ENCODE results near the gene TOGARAM2. TPM values are rescaled to one million over a fixed set of nuclear protein-coding genes. Genes with fewer than 3 reads are reported as not detected.

The TOGARAM2 gene
- total and polyA plus RNA-seq, 2 of the 8 experiments (the other 6 are each of a cell fraction or from before 2014, with no cell fraction given), result 0.42 to 1.4 TPM

DNA sequence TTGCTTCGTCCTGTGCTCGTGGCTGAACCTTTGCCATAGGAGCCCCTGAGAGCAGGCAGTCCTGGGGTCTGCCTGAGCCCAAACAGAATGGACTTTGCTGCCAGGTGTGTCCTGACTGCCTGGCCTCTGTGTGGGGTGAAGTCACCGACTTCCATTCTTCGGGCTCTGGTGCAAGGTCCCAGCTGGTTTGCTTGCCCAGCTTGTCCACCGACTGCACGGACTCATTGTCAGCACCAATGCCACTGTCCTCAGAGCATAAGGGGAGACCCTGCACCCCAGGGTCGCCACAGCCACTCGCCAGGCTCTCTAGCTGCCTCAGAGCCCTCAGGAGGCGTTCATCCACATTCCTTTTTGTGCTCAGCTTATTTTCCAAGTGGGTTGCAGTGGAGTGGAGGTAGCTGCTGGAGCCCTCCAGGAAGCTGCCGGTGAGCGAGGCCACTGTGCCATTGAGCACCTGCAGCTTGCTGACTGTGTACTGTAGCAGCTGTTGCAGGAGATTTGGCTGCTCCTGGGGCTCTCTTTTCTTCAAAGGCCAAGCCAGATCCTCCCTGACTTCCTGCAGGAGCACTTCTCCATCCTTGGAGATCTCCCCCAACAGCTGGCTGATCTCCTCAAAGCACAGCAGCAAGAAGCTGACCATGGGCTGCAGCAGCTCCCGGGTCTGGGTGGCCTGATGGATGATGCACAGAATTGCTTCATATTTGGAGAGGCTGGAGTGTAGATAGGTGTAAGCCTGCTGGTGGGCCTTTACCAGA is 92.0 kb downstream of the TOGARAM2 start:
- DNase-seq (ENCODE audit: low read depth in 1 of 2, low spot score in 2 of 2) (peak in 1 of 2 experiments; percentile 34), FAIRE-seq (no peak)
- H3K79me2 ChIP-seq (ENCODE audit: control insufficient read depth in 1 of 2, insufficient read depth in 2 of 2, low read length in 2 of 2), result no peaks in the 10 kb centered on the region
- H3K18ac ChIP-seq (ENCODE audit: extremely low read depth, low read length), result no peak overlapping the region
- H3K9ac ChIP-seq (replicated peaks in 1 of 4; ENCODE audit: extremely low read depth in 1 of 4, low read depth in 3 of 4, low read length in 3 of 4), result no peak overlapping the region
- no peaks in the 10 kb centered on the region for H3K36me3 ChIP-seq (ENCODE audit: control insufficient read depth in 2 of 4, insufficient read depth in 4 of 4, low read length in 3 of 4)
- H3K23ac ChIP-seq (ENCODE audit: insufficient read length), result no peak overlapping the region
- ChIA-PET POLR2A (ENCODE audit: partially characterized antibody) (no interaction called here), CTCF (ENCODE audit: partially characterized antibody) (interaction anchor here (1.0 to 1.6 kb wide), 3 partner anchors 19 to 716 kb away, joined by 3 to 4 read pairs (median 3); no protein-coding TSS in a partner anchor)
- H3K9me3 ChIP-seq (ENCODE audit: insufficient read depth in 2 of 2, low read depth in 1 of 2, low read length in 1 of 2), result no peaks in the 10 kb centered on the region
- no peak overlapping the region for H4K5ac ChIP-seq (ENCODE audit: insufficient read length, low read depth, low read length)
- H2BK20ac ChIP-seq (ENCODE audit: low read length), result no peak overlapping the region
- H3K4me1 ChIP-seq (replicated peaks in 1 of 4; ENCODE audit: control insufficient read depth in 3 of 4, insufficient read depth in 4 of 4, low read length in 3 of 4), result no peaks in the 10 kb centered on the region
- H2AFZ ChIP-seq (ENCODE audit: low read length), result no peak overlapping the region
- no peak overlapping the region for H2BK12ac ChIP-seq (ENCODE audit: low read depth, low read length)
- no peaks in the 10 kb centered on the region for H3K79me1 ChIP-seq (ENCODE audit: low read depth, low read length)
- no peak overlapping the region; the same call in 1 of the 2 replicates for H4K8ac ChIP-seq (ENCODE audit: extremely low read depth, insufficient read depth, low read length)
- no peak overlapping the region for H3K4ac ChIP-seq (replicated peaks; ENCODE audit: insufficient read length, low read depth, low read length)
- H3K4me2 ChIP-seq (ENCODE audit: insufficient read depth in 1 of 2, low read depth in 2 of 2, low read length in 2 of 2), result no peak overlapping the region
- no peak overlapping the region for H2BK120ac ChIP-seq (replicated peaks; ENCODE audit: low read depth, low read length)
- H2BK15ac ChIP-seq (ENCODE audit: low read length), result no peak overlapping the region
- H3K27ac ChIP-seq (ENCODE audit: low read depth, low read length), result no peak overlapping the region
- H3K4me3 ChIP-seq (ENCODE audit: extremely low read depth in 1 of 4, insufficient read depth in 2 of 4, low read depth in 3 of 4, low read length in 4 of 4), result no peak overlapping the region
- H3K23me2 ChIP-seq (ENCODE audit: low read depth, low read length), result no peaks in the 10 kb centered on the region
- H3K27me3 ChIP-seq (replicated peaks in 1 of 4; ENCODE audit: control insufficient read depth in 3 of 4, extremely low read depth in 1 of 4, insufficient read depth in 3 of 4, low read length in 3 of 4), result no peaks in the 10 kb centered on the region
- WGBS, 2 experiments (ENCODE audit: extremely low coverage in 1 of 2, insufficient coverage in 1 of 2, insufficient read length in 1 of 2, insufficient replicate concordance in 2 of 2, low coverage in 1 of 2, low lambda C conversion rate in 2 of 2, missing lambda C conversion rate in 1 of 2), result 87% methylated on average over 12 of the region's 12 CpGs; no CpG with 5 or more reads in 1 of the 2 experiments
- H3K14ac ChIP-seq (ENCODE audit: insufficient read length), result no peak overlapping the region
- H3K56ac ChIP-seq (replicated peaks; ENCODE audit: insufficient read length, low read depth, low read length), result no peak overlapping the region
- H2BK5ac ChIP-seq (ENCODE audit: low read depth, low read length), result no peak overlapping the region
- no peak overlapping the region for H4K91ac ChIP-seq (replicated peaks; ENCODE audit: insufficient read length, low read length)
- H2AK5ac ChIP-seq (ENCODE audit: low read depth, low read length), result no peak overlapping the region
- no peaks in the 10 kb centered on the region for H4K20me1 ChIP-seq (replicated peaks in 1 of 2; ENCODE audit: control insufficient read depth in 1 of 2, insufficient read depth in 2 of 2, low read length in 2 of 2)
- TF ChIP-seq TBP (IDR thresholded peaks at IDR 0.05; ENCODE audit: low read depth, low read length) (no peak), MAFK (IDR thresholded peaks at IDR 0.05; ENCODE audit: low read depth, low read length) (no peak), SIRT6 (IDR thresholded peaks at IDR 0.05; ENCODE audit: low read length) (no peak), SIX5 (IDR thresholded peaks at IDR 0.05; ENCODE audit: low read depth, low read length) (no peak), KDM1A (IDR thresholded peaks at IDR 0.05; ENCODE audit: borderline replicate concordance, low read length) (no peak), SIN3A (conservative IDR thresholded peaks at IDR 0.05 in 1 of 2, IDR thresholded peaks at IDR 0.05 in 1 of 2; ENCODE audit: low read depth in 1 of 2, low read length in 2 of 2) (no peak), GABPA (IDR thresholded peaks at IDR 0.05; ENCODE audit: borderline replicate concordance, insufficient read depth, low read length) (no peak), RAD21 (IDR thresholded peaks at IDR 0.05 in 1 of 2, conservative IDR thresholded peaks at IDR 0.05 in 1 of 2; ENCODE audit: low read depth in 2 of 2, low read length in 2 of 2) (no peak), EZH2 (IDR thresholded peaks at IDR 0.05; ENCODE audit: low read depth, low read length, severe bottlenecking) (no peak), ZNF274 (IDR thresholded peaks at IDR 0.05; ENCODE audit: borderline replicate concordance, extremely low read depth, low read length) (no peak), SP2 (IDR thresholded peaks at IDR 0.05; ENCODE audit: low read length) (no peak), EGR1 (IDR thresholded peaks at IDR 0.05; ENCODE audit: borderline replicate concordance, low read depth, low read length) (no peak), RFX5 (IDR thresholded peaks at IDR 0.05; ENCODE audit: borderline replicate concordance, low read depth, low read length) (no peak)

All from H1 (cell line).